GM18517 (cell line): ENCODE results near the gene CAB39.

Experiments used
- ATAC-seq: cut with Tn5 transposase; IDR thresholded peaks from one replicate; pipeline ENCODE4 v1.9.1; 2021; ENCODE audit warnings: mild to moderate bottlenecking, moderate library complexity; ENCODE audit not compliant: unreplicated experiment

Gene CAB39

GRCh38 chr2:230712443-230713330 lies at the start of gene CAB39:
TSS of gene CAB39 (plus strand) at chr2:230712842. CDS start at chr2:230760002, 47,160 bp downstream.
- peak; percentile 77 for ATAC-seq

DNA sequence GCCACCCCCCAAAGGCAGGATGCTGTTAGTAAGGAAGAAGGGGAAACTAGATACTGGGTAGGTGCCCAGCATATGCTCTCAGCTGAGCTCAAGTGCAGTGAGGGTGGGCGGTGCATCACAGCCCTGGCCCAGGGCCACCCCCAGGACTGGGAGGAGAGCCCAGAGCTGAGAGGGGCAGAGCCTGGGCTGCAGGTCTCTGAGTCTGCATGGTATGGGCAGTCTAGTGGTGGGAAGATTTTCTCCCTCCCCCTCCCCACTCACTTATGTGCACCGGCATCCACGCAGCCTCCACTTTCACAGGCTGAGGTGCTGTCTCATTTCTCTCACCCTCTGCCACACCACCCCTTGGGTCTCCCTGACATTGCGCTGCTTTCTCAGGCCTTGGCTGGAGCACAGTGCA lies 48.5 kb upstream of the CAB39 start:
- ATAC-seq: no peak

- ATAC-seq: no peak
Observed at GRCh38 chr2:230664844-230665243, 47.8 kb upstream of the CAB39 start.

DNA sequence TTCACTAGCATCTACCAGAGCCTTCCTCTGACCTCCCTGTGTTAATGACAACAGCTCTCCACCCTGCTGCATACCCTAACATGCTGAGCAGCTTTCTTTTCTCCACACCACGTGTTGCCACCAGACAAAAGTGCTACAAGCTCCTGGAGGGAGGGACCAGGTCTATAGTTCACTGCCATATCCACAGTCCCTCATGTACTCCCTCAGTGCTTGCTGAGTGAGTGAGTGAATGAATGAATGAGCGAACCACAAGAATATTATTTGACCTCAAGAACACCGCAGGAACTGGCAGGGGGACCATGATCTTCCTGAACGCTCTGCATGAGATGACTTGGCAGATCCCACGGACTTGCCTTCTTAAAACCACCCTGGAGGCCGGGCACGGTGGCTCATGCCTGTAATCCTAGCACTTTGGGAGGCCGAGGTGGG lies 47.4 kb upstream of the CAB39 start:
- no peak for ATAC-seq

DNA sequence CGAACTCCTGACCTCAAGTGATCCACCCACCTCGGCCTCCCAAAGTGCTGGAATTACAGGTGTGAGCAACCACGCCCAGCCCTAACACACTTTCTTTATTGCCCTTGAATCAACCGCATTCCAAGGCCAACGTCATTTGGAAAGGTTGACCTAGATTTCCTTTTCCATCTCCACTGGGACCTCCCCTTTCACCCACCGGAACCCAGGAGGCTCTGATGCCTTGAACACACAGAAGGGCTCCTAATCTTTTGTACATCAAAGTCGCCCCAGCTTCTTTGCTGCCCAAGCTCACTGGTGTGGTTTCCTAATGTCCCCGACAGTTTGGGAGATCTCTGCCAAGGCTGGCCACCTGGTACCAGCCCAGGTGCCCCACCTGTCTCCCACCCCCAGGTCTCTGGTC lies 46.2 kb upstream of the CAB39 start:
- ATAC-seq: no peak

DNA sequence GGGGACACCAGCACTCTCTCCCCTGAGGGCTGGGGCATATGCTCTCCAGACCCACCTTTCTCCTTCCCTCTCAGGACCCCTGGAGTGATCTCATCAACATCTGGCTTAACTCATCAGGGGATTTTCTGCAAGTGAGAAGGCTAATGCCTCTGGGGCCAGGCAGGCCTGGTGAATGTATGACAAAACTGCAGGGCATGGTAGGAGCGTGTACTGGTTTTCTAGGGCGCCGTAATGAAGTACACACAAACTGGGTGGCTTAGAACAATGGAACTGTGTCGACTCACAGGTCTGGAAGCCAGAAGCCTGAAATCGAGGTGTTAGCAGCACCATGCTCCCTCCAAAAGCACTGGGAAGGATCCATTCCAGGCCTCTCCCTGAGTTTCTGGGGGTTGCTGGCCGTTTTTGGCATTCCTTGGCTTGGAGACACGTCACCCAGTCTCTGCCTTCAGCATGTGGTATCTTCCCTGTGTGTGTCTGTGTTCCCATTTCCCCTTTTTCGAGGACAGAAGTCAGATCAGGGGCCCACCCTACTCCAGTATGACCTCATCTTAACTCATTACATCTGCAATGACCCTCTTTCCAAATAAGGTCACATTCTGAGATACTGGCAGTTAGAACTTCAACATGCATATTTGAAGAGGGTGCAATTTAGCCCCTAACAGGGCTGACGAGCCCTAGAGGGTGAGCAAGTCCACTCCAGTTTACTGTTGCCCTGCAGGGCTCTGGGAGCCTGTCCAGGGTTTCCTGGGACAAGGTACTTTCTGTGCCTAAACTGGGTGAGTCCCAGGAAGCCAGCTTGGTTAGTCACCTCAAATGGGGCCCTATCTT lies 45.5 kb upstream of the CAB39 start:
- ATAC-seq: no peak

DNA sequence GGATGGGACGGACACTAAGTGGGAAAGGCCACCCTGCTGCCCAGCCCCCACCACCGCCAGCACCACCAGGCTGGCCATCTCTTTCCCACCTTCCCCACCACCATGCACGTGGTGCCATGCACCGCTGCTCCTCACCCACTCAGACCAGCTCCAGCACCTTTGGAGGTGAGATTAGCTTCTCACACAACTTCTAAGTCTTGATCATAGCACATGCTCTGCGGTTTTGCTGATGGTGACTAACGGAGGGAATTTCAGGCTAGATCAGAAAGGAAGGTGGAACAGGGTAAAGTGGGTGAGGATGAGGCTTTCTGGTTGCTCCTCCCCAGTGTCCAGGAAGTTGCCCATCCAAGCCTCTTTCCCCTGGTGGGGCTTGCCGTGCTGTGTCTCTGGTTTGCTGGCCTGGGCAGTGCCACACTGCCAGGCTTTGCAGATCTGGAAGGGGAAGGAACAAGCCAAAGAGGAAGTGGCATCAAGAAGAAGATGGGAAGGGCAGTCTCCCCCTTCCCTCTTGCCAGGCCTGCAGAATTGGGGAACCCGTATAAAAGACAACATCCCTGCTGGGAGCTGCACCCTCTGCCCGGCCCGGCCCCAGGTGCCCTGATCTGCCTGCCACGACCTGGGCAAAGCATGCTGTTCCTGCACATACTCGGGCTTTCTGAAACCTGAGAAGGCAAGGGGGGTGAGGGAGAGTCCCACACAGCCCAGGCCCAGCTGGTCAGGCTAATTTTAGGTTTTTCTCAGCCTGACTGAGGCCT lies 44.3 kb upstream of the CAB39 start:
- ATAC-seq: peak; percentile 55

GRCh38 chr2:230668939-230669303 lies 43.7 kb upstream of the CAB39 start:
- peak; percentile 38 for ATAC-seq

DNA sequence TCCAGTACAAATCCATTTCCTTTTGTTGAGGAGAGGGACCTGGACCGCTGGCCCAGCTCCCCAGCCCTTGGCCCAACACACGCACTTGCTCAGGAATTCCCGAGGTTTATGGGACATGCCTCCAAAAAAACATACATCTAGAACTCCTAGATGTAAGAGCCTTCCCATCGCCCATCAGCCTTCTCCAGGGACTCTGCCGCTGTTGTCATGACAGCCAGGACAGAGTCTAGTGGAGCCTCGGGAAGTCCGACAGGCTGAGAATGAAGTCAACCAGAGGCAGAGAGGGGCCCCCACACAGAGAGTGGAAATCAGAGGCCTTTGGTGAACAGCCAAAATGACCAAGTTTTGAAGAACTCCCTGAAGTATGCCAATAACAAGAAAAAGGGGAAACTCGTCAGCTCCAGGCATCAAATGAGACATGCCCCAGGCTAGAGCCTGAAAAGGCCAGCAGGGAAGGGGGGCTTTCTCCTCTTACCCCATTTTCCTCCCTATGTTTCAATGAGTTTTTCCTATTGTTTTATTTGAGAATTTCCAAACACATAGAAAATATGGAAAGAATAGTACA lies 43.2 kb upstream of the CAB39 start:
- ATAC-seq: no peak

GRCh38 chr2:230671117-230671516 lies 41.5 kb upstream of the CAB39 start:
- no peak for ATAC-seq

GRCh38 chr2:230672836-230673235 lies 39.8 kb upstream of the CAB39 start:
- no peak for ATAC-seq

GRCh38 chr2:230674401-230674800 lies 38.2 kb upstream of the CAB39 start:
- no peak for ATAC-seq

GRCh38 chr2:230674966-230675672 lies 37.5 kb upstream of the CAB39 start:
- no peak for ATAC-seq

DNA sequence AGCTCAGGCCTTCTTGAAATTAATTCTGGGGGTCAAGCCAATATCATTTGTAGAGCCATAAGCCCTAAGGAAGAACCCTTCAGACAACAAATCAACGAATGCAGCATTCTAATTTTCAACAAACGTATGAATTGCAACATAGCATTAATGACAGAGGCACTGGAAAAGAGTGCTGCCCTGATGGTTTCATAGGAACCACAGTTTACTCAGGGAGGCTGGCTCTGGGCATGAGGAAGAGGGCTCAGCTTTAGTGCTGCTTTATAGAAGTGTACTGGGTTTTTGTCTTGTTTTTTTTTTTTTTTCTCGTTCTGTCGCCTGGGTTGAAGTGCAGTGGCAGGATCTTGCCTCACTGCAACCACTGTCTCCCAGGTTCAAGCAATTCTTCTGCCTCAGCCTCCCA lies 36.1 kb upstream of the CAB39 start:
- no peak for ATAC-seq

GRCh38 chr2:230677201-230677946 lies 35.3 kb upstream of the CAB39 start:
- ATAC-seq: no peak

- no peak for ATAC-seq
Observed at GRCh38 chr2:230678018-230678417, 34.6 kb upstream of the CAB39 start.

DNA sequence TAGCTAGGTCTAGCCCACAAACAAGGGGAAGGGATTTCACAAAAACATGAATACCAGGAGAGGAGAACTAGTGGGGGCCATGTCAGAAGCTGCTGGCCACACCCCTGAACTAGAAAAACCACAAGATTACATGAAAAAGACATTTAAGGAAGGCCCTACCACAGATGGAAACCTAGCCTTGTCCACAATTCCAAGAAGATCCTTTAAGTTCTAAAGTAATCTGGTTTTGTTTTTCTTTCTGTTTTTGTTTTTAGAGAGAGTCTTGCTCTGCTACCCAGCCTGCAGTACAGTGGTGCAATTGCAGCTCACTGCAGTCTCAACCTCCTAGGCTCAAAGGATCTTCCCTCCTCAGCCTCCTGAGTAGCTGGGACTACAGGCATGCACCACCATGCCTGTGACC lies 34.2 kb upstream of the CAB39 start:
- ATAC-seq: no peak

- ATAC-seq: no peak
Observed at GRCh38 chr2:230680463-230681170, 32.0 kb upstream of the CAB39 start.

DNA sequence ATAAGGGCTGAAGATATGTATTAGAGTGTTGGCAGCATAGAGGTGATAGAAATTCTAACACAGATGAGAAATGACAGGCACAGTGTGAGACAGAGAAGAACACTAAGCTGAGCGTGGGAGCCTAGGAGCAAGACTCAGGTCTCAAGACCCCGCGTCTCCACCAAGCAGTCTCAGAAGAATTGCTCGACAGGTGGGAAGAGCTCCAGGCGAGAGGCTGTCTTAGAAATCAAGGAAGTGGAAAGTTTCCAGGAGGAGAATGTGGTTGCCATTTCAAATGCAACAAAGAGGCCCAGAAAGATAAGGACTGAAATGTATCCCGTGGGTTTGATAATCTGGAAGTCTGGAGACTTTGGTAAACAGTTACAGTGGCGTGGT lies 31.5 kb upstream of the CAB39 start:
- ATAC-seq: no peak
